PC-3 (cell line): Measurements from ENCODE around the gene SLC35F3. TPM values are rescaled to one million over a fixed set of nuclear protein-coding genes. Genes with fewer than 3 reads are reported as not detected.

Source experiments
- ATAC-seq: fragments of 200-7000 bp; cut with Tn5 transposase; 2 replicates; pipeline ENCODE4 v1.9.1; 2020; ENCODE audit warnings: mild to moderate bottlenecking, moderate library complexity
- BruUV-seq: library from RNA; stranded (reverse); fragments of 400-500 nt; replicated peaks from 2 replicates; lab custom pipeline; 2021; lab: Mats Ljungman, UMichigan
- CTCF ChIA-PET: fragments of 300-600 bp; sonication (Branson Sonifier 250); formaldehyde crosslinking; loops from one replicate; lab custom pipeline; 2022; ENCODE audit warnings: antibody characterized with exemption; lab: Charles Lee
- POLR2A ChIA-PET: fragments of 300-600 bp; sonication (Branson Sonifier 250); formaldehyde crosslinking; loops from one replicate; lab custom pipeline; 2022; ENCODE audit warnings: antibody characterized with exemption; ENCODE audit not compliant: unreplicated experiment; lab: Charles Lee
- DNase-seq: peaks from one replicate; pipeline ENCODE4 v3.0.0-alpha.2; 2015
- H2AFZ ChIP-seq: fragments of 300-600 bp; sonication (generic); 2 replicates; pipeline ENCODE4 v1.6.0; 2016; ENCODE audit warnings: antibody characterized with exemption, low read length
- H3F3A ChIP-seq: fragments of 300-600 bp; sonication (generic); one replicate; pipeline ENCODE4 v1.6.0; 2017; ENCODE audit warnings: antibody characterized with exemption, low read length, control low read depth, mild to moderate bottlenecking; ENCODE audit not compliant: unreplicated experiment
- H3K27ac ChIP-seq: fragments of 300-600 bp; sonication (generic); 2 replicates; pipeline ENCODE4 v1.5.1; 2016; ENCODE audit warnings: mild to moderate bottlenecking, low read length
- H3K27me3 ChIP-seq: fragments of 300-600 bp; sonication (generic); 2 replicates; pipeline ENCODE4 v1.6.1; 2016; ENCODE audit warnings: low read length, mixed read lengths
- H3K36me3 ChIP-seq: fragments of 300-600 bp; sonication (generic); 2 replicates; pipeline ENCODE4 v1.6.1; 2016; ENCODE audit warnings: low read depth, mixed run types, low read length, mixed read lengths
- H3K4me1 ChIP-seq: fragments of 300-600 bp; sonication (generic); 2 replicates; pipeline ENCODE4 v1.5.1; 2016; ENCODE audit warnings: low read length; ENCODE audit not compliant: insufficient read depth
- H3K4me2 ChIP-seq: fragments of 300-600 bp; sonication (generic); 2 replicates; pipeline ENCODE4 v1.6.0; 2016; ENCODE audit warnings: low read length
- H3K4me3 ChIP-seq: fragments of 300-600 bp; sonication (generic); 2 replicates; pipeline ENCODE4 v1.5.1; 2016; ENCODE audit warnings: mild to moderate bottlenecking, low read length, mixed read lengths
- H3K79me2 ChIP-seq: fragments of 300-600 bp; sonication (generic); 2 replicates; pipeline ENCODE4 v1.6.1; 2017; ENCODE audit warnings: low read length, mixed read lengths
- H3K9ac ChIP-seq: fragments of 300-600 bp; sonication (generic); 2 replicates; pipeline ENCODE4 v1.6.0; 2016; ENCODE audit warnings: mild to moderate bottlenecking, low read length
- H3K9me2 ChIP-seq: fragments of 300-600 bp; sonication (generic); replicated peaks from 2 replicates; pipeline ENCODE4 v1.6.1; 2016; ENCODE audit warnings: mixed run types, low read length, mixed read lengths
- H3K9me3 ChIP-seq: fragments of 300-600 bp; sonication (generic); 2 replicates; pipeline ENCODE4 v1.6.1; 2016; ENCODE audit warnings: low read length, mixed read lengths
- H4K20me1 ChIP-seq: fragments of 300-600 bp; sonication (generic); 2 replicates; pipeline ENCODE4 v1.6.1; 2016; ENCODE audit warnings: low read length, mixed read lengths
- CTCF ChIP-seq: fragments of 300-600 bp; sonication (generic); conservative IDR thresholded peaks from 2 replicates; pipeline ENCODE4 v1.5.1; 2017; ENCODE audit warnings: antibody characterized with exemption, low read depth, mild to moderate bottlenecking, low read length
- EZH2 ChIP-seq: fragments of 300-600 bp; sonication (generic); IDR thresholded peaks from one replicate; pipeline ENCODE4 v1.6.1; 2017; ENCODE audit warnings: antibody characterized with exemption, mild to moderate bottlenecking, low read length; ENCODE audit not compliant: unreplicated experiment
- EZH2phosphoT487 ChIP-seq: fragments of 300-600 bp; sonication (generic); IDR thresholded peaks from 2 replicates; pipeline ENCODE4 v1.6.1; 2018; ENCODE audit warnings: mild to moderate bottlenecking, antibody characterized with exemption, low read length, borderline replicate concordance
- intact Hi-C: fragments of 100-400 bp; cut with micrococcal nuclease; formaldehyde crosslinking; loops from 2 replicates; pipeline ENCODE4 v1.9.0; 2023
- total RNA-seq: library from RNA; depleted of rRNA; stranded (reverse); fragments of >200 nt; gene quantifications from 2 replicates; pipeline ENCODE4 v1.2.3, GENCODE V29; 2014

SLC35F3 gene
- total RNA-seq, 1 experiment from 2014 or later: 17.7 TPM

- intact Hi-C loops: no loop called here
- Histone ChIP-seq H2AFZ (no peak overlapping the region), H3K36me3 (no peaks in the 10 kb centered on the region), H3F3A (no peaks in the 10 kb centered on the region), H3K9me2 (no peaks in the 10 kb centered on the region), H3K27ac (no peak overlapping the region), H3K4me3 (no peak overlapping the region), H3K9ac (no peak overlapping the region), H3K4me1 (peaks cover 11% of the 10 kb centered on the region), H3K79me2 (no peaks in the 10 kb centered on the region), H4K20me1 (no peaks in the 10 kb centered on the region), H3K4me2 (no peak overlapping the region), H3K27me3 (no peaks in the 10 kb centered on the region), H3K9me3 (no peaks in the 10 kb centered on the region)
- DNase-seq: no peak
- POLR2A ChIA-PET: no interaction called here
- no TSS peak for BruUV-seq
- CTCF ChIA-PET: no interaction called here
- no peak for TF ChIP-seq EZH2phosphoT487
- TF ChIP-seq CTCF: no peak
- TF ChIP-seq EZH2: no peak
- ATAC-seq: no peak
Measured at GRCh38 chr1:233863901-233864545, 40.5 kb upstream of the SLC35F3 start.

- no TSS peak for BruUV-seq
Measured at GRCh38 chr1:233864578-233864977, 39.9 kb upstream of the SLC35F3 start.

More at GRCh38 chr1:233864578-233864977, 39.9 kb upstream of the SLC35F3 start:
- no peaks in the 10 kb centered on the region for H3K9me3 ChIP-seq
- ChIA-PET CTCF (no interaction called here), POLR2A (no interaction called here)
- H3K79me2 ChIP-seq: no peaks in the 10 kb centered on the region
- intact Hi-C loops: no loop called here
- H3K9ac ChIP-seq: no peak overlapping the region
- TF ChIP-seq EZH2phosphoT487 (no peak), EZH2 (no peak), CTCF (no peak)
- no peak for DNase-seq
- no peaks in the 10 kb centered on the region for H3K36me3 ChIP-seq
- no peaks in the 10 kb centered on the region for H4K20me1 ChIP-seq
- H3K27ac ChIP-seq: no peak overlapping the region
- no peak for ATAC-seq
- H3K4me3 ChIP-seq: no peak overlapping the region
- H3F3A ChIP-seq: no peaks in the 10 kb centered on the region
- H3K9me2 ChIP-seq: no peaks in the 10 kb centered on the region
- H3K4me2 ChIP-seq: no peak overlapping the region
- H3K27me3 ChIP-seq: no peaks in the 10 kb centered on the region
- H2AFZ ChIP-seq: no peak overlapping the region
- H3K4me1 ChIP-seq: peaks cover 12% of the 10 kb centered on the region
